HepG2 (cell line): Measurements from ENCODE around the gene CD44. TPM values are rescaled to one million over a fixed set of nuclear protein-coding genes. Genes with fewer than 3 reads are reported as not detected.

Experiments
- ATAC-seq: fragments of 200-7000 bp; cut with Tn5 transposase; 3 replicates; pipeline ENCODE4 v1.9.1; 2020; ENCODE audit warnings: mild to moderate bottlenecking, moderate library complexity
- BruUV-seq: library from RNA; stranded (reverse); fragments of 400-500 nt; replicated peaks from 2 replicates; lab custom pipeline; 2021; lab: Mats Ljungman, UMichigan
- CTCF ChIA-PET: fragments of 300-600 bp; formaldehyde crosslinking; extraction: SDS; loops from one replicate; lab custom pipeline; 2021; ENCODE audit warnings: low total read pairs, inconsistent platforms, low intra/inter-chr PET ratio; lab: Yijun Ruan, JAX
- POLR2A ChIA-PET: fragments of 350-600 bp; sonication (Branson Sonifier 250); formaldehyde crosslinking; loops from one replicate; lab custom pipeline; 2020; ENCODE audit warnings: antibody characterized with exemption, inconsistent platforms; lab: Yijun Ruan, JAX
- DNase-seq: peaks from one replicate; pipeline ENCODE4 v3.0.0-alpha.2; 2015; ENCODE audit warnings: low spot score
- FAIRE-seq: peaks from 3 replicates; lab custom pipeline; 2011; peaks lifted over from hg19 to GRCh38; lab: Jason Lieb, UNC
- H2AFZ ChIP-seq: one replicate; pipeline ENCODE4 v1.6.1; 2011; ENCODE audit warnings: low read length, inconsistent platforms
- H3K27ac ChIP-seq: fragments of 300-600 bp; 3 replicates; pipeline ENCODE4 v1.8.0; 2011; ENCODE audit warnings: mixed run types, mild to moderate bottlenecking, mixed read lengths, low read length, inconsistent platforms; ENCODE audit not compliant: insufficient read depth; ENCODE audit errors: extremely low read length
- H3K27me3 ChIP-seq, 2 experiments: fragments of 200-600 bp in 1 of 2; 2 replicates in 1 of 2; 3 replicates in 1 of 2; pipeline versions ENCODE4 v1.6.0 to v1.8.0; 2011; ENCODE audit warnings: low read length in 2 of 2, mild to moderate bottlenecking in 2 of 2, moderate library complexity in 2 of 2, inconsistent platforms in 1 of 2; ENCODE audit not compliant: insufficient read depth in 2 of 2, control insufficient read depth in 1 of 2
- H3K36me3 ChIP-seq, 2 experiments: fragments of 200-600 bp in 1 of 2; replicated peaks in 1 of 2; 2 replicates in 1 of 2; 3 replicates in 1 of 2; pipeline versions ENCODE4 v1.5.1 to v1.8.0; 2011; ENCODE audit warnings: low read length in 2 of 2, inconsistent platforms in 1 of 2; ENCODE audit not compliant: insufficient read depth in 2 of 2, control insufficient read depth in 1 of 2
- H3K4me1 ChIP-seq: 2 replicates; pipeline ENCODE4 v1.5.1; 2012; ENCODE audit warnings: low read length, inconsistent platforms; ENCODE audit not compliant: insufficient read depth
- H3K4me2 ChIP-seq: 2 replicates; pipeline ENCODE4 v1.6.0; 2011; ENCODE audit warnings: low read depth, low read length, inconsistent platforms
- H3K4me3 ChIP-seq, 3 experiments: fragments of 200-600 bp in 1 of 3; sonication (generic), shearing (Covaris generic) in 1 of 3; replicated peaks in 1 of 3; 2 replicates each; pipeline ENCODE4 v1.5.1; 2011 to 2016; ENCODE audit warnings: low read length in 3 of 3, inconsistent platforms in 2 of 3, low read depth in 2 of 3, mild to moderate bottlenecking in 2 of 3, control low read depth in 1 of 3, mixed read lengths in 1 of 3; ENCODE audit not compliant: insufficient read depth in 1 of 3
- H3K79me2 ChIP-seq: one replicate; pipeline ENCODE4 v1.6.1; 2011; ENCODE audit warnings: low read length, inconsistent platforms; ENCODE audit not compliant: insufficient read depth
- H3K9ac ChIP-seq: 2 replicates; pipeline ENCODE4 v1.6.0; 2011; ENCODE audit warnings: mild to moderate bottlenecking, low read depth, low read length, inconsistent platforms; ENCODE audit not compliant: insufficient read depth
- H3K9me3 ChIP-seq: 2 replicates; pipeline ENCODE4 v1.5.1; 2012; ENCODE audit warnings: mild to moderate bottlenecking, low read length
- H4K20me1 ChIP-seq: 2 replicates; pipeline ENCODE4 v1.6.0; 2011; ENCODE audit warnings: inconsistent platforms, mild to moderate bottlenecking, low read length, moderate library complexity; ENCODE audit not compliant: insufficient read depth
- DPF2 ChIP-seq: sonication (generic); formaldehyde crosslinking; IDR thresholded peaks from 2 replicates; pipeline ENCODE4 v1.4.0; 2020; ENCODE audit warnings: mild to moderate bottlenecking, low read depth, missing genetic modification reagents, borderline replicate concordance
- SMARCE1 ChIP-seq: fragments of 450-650 bp; IDR thresholded peaks from 2 replicates; pipeline ENCODE4 v1.6.1; 2017; ENCODE audit warnings: borderline replicate concordance
- ZNF232 ChIP-seq: sonication (generic); formaldehyde crosslinking; IDR thresholded peaks from 2 replicates; pipeline ENCODE4 v1.4.0; 2020; ENCODE audit warnings: missing genetic modification reagents, borderline replicate concordance
- ZNF296 ChIP-seq: sonication (generic); formaldehyde crosslinking; conservative IDR thresholded peaks from 2 replicates; pipeline ENCODE4 v1.5.0; 2020; ENCODE audit warnings: mild to moderate bottlenecking, missing genetic modification reagents
- ZNF878 ChIP-seq: sonication (generic); formaldehyde crosslinking; IDR thresholded peaks from 2 replicates; pipeline ENCODE4 v1.8.1; 2023; ENCODE audit warnings: mild to moderate bottlenecking, missing genetic modification reagents, moderate library complexity
- WGBS: methylation state at CpG from one replicate; pipeline ENCODE4 v1.1.6; 2017; ENCODE audit warnings: low lambda C conversion rate; 5-methylcytosine and 5-hydroxymethylcytosine counted together
- in situ Hi-C: cut with HindIII; loops from 2 replicates; pipeline ENCODE4 v1.10.0; 2017; ENCODE audit warnings: low pct_unique_long_range_greater_than_20kb; ENCODE audit not compliant: extremely low pct_ligation_motif_present
- intact Hi-C: fragments of 100-400 bp; cut with micrococcal nuclease; formaldehyde crosslinking; loops from one replicate; pipeline ENCODE4 v1.10.0; 2022; ENCODE audit not compliant: unreplicated experiment
- polyA plus RNA-seq, 8 experiments: library from polyadenylated mRNA; depleted of rRNA in 3 of 8; stranded (reverse) in 7 of 8; unstranded in 1 of 8; fragments of >200 nt; fragmentation: Illumina TruSeq in 4 of 8; extraction: Trizol in 4 of 8; gene quantifications; 2 replicates each; pipeline versions ENCODE4 v1.2.1 to v1.2.3, GENCODE V29; 2011 to 2016; ENCODE audit warnings: low read depth in 4 of 8, missing spikeins in 1 of 8, mixed read lengths in 1 of 8; ENCODE audit not compliant: insufficient read depth in 1 of 8
- total RNA-seq, 5 experiments: library from RNA; depleted of rRNA; stranded (reverse); fragments of >200 nt; fragmentation: Illumina TruSeq; extraction: Trizol; gene quantifications; 2 replicates each; pipeline ENCODE4 v1.2.3, GENCODE V29; 2016; ENCODE audit warnings: low read depth in 1 of 5
- TF ChIP-seq, protein P1 (sequence below): IDR thresholded peaks from 2 replicates; pipeline ENCODE4 v1.6.1; 2016; ENCODE audit warnings: low read depth, missing genetic modification reagents, missing compliant biosample characterization
- TF ChIP-seq, protein P2 (sequence below): sonication (generic); formaldehyde crosslinking; IDR thresholded peaks from 2 replicates; pipeline ENCODE4 v1.8.1; 2023; ENCODE audit warnings: mild to moderate bottlenecking, inconsistent platforms, moderate library complexity, missing genetic modification reagents, borderline replicate concordance
- TF ChIP-seq, protein P3 (sequence below): sonication (generic); formaldehyde crosslinking; IDR thresholded peaks from 2 replicates; pipeline ENCODE4 v1.5.1; 2020; ENCODE audit warnings: mild to moderate bottlenecking, missing genetic modification reagents

CD44 gene
- total and polyA plus RNA-seq, 2 of the 13 experiments (the other 11 are each of a cell fraction or from before 2014, with no cell fraction given), result 0.02 to 0.11 TPM

DNA sequence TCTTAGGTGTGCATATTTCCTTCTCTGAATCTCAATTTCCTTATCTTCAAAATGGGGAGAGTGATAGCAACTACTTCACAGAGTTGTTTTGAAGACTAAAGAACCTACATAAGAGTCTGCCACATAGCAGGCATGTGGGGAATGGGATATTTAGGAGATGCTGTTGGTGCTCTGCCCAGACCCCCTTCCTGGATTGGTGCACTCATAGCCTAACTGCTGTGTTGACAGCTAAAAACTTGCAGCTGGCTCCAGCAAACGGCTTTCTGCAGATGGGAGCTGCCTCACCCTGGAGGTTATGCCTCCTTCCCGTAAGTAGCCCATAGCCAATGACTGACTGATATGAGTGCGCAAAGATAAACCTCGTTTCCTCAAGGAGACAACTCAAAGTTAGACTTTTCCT is 106.1 kb downstream of the CD44 start:
- H2AFZ ChIP-seq, result no peak overlapping the region
- intact Hi-C loops, result no loop called here
- POLR2A ChIA-PET, result no interaction called here
- 51% methylated on average over 4 of the region's 4 CpGs for WGBS
- CTCF ChIA-PET, result no interaction called here
- no peak overlapping the region for H3K9ac ChIP-seq
- FAIRE-seq (no peak), ATAC-seq (no peak), DNase-seq (no peak)
- H3K9me3 ChIP-seq, result no peaks in the 10 kb centered on the region
- no peaks in the 10 kb centered on the region for H3K36me3 ChIP-seq
- H3K27me3 ChIP-seq, result no peaks in the 10 kb centered on the region; a peak in 1 of 5 replicates
- H3K4me1 ChIP-seq, result peaks cover 8% of the 10 kb centered on the region
- H3K27ac ChIP-seq, result no peak overlapping the region
- H3K4me3 ChIP-seq, result no peak overlapping the region
- no peaks in the 10 kb centered on the region for H3K79me2 ChIP-seq
- H4K20me1 ChIP-seq, result no peaks in the 10 kb centered on the region
- in situ Hi-C loops, result no loop called here
- BruUV-seq, result no TSS peak
- no peak overlapping the region for H3K4me2 ChIP-seq
- TF ChIP-seq ZNF296 (CRISPR knock-in tag), result no peak
- TF ChIP-seq SMARCE1, result no peak
- TF ChIP-seq, protein P1, sequence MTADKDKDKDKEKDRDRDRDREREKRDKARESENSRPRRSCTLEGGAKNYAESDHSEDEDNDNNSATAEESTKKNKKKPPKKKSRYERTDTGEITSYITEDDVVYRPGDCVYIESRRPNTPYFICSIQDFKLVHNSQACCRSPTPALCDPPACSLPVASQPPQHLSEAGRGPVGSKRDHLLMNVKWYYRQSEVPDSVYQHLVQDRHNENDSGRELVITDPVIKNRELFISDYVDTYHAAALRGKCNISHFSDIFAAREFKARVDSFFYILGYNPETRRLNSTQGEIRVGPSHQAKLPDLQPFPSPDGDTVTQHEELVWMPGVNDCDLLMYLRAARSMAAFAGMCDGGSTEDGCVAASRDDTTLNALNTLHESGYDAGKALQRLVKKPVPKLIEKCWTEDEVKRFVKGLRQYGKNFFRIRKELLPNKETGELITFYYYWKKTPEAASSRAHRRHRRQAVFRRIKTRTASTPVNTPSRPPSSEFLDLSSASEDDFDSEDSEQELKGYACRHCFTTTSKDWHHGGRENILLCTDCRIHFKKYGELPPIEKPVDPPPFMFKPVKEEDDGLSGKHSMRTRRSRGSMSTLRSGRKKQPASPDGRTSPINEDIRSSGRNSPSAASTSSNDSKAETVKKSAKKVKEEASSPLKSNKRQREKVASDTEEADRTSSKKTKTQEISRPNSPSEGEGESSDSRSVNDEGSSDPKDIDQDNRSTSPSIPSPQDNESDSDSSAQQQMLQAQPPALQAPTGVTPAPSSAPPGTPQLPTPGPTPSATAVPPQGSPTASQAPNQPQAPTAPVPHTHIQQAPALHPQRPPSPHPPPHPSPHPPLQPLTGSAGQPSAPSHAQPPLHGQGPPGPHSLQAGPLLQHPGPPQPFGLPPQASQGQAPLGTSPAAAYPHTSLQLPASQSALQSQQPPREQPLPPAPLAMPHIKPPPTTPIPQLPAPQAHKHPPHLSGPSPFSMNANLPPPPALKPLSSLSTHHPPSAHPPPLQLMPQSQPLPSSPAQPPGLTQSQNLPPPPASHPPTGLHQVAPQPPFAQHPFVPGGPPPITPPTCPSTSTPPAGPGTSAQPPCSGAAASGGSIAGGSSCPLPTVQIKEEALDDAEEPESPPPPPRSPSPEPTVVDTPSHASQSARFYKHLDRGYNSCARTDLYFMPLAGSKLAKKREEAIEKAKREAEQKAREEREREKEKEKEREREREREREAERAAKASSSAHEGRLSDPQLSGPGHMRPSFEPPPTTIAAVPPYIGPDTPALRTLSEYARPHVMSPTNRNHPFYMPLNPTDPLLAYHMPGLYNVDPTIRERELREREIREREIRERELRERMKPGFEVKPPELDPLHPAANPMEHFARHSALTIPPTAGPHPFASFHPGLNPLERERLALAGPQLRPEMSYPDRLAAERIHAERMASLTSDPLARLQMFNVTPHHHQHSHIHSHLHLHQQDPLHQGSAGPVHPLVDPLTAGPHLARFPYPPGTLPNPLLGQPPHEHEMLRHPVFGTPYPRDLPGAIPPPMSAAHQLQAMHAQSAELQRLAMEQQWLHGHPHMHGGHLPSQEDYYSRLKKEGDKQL, result no peak
- TF ChIP-seq DPF2 (CRISPR knock-in tag), result no peak
- TF ChIP-seq, protein P2, sequence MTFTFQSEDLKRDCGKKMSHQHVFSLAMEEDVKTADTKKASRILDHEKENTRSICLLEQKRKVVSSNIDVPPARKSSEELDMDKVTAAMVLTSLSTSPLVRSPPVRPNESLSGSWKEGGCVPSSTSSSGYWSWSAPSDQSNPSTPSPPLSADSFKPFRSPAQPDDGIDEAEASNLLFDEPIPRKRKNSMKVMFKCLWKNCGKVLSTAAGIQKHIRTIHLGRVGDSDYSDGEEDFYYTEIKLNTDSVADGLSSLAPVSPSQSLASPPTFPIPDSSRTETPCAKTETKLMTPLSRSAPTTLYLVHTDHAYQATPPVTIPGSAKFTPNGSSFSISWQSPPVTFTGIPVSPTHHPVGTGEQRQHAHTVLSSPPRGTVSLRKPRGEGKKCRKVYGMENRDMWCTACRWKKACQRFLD (CRISPR knock-in tag), result no peak
- TF ChIP-seq ZNF878, result no peak
- TF ChIP-seq, protein P3, sequence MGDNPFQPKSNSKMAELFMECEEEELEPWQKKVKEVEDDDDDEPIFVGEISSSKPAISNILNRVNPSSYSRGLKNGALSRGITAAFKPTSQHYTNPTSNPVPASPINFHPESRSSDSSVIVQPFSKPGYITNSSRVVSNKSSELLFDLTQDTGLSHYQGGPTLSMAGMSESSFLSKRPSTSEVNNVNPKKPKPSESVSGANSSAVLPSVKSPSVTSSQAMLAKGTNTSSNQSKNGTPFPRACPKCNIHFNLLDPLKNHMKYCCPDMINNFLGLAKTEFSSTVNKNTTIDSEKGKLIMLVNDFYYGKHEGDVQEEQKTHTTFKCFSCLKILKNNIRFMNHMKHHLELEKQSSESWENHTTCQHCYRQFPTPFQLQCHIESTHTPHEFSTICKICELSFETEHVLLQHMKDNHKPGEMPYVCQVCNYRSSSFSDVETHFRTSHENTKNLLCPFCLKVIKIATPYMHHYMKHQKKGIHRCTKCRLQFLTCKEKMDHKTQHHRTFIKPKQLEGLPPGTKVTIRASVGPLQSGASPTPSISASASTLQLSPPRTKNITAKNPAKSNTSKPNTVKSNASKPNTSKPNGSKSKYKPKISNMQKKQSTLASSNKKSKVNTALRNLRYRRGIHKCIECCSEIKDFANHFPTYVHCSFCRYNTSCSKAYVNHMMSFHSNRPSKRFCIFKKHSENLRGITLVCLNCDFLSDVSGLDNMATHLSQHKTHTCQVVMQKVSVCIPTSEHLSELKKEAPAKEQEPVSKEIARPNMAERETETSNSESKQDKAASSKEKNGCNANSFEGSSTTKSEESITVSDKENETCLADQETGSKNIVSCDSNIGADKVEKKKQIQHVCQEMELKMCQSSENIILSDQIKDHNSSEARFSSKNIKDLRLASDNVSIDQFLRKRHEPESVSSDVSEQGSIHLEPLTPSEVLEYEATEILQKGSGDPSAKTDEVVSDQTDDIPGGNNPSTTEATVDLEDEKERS (CRISPR knock-in tag), result no peak
- no peak for TF ChIP-seq ZNF232 (CRISPR knock-in tag)
